Transverse colon (tissue), 4 donors: ENCODE measurements around the gene AIP. TPM values are rescaled to one million over a fixed set of nuclear protein-coding genes. Genes with fewer than 3 reads are reported as not detected.

Experiments
- DNase-seq: peaks from one replicate; pipeline ENCODE4 v3.0.0-alpha.2; 2019
- H3K27ac ChIP-seq, 4 donors: fragments of 200-600 bp; sonication (generic); 2 replicates each; pipeline ENCODE4 v1.5.1; 2016 to 2018; ENCODE audit warnings: inconsistent platforms in 4 of 4
- H3K27me3 ChIP-seq: fragments of 200-600 bp; sonication (generic); 2 replicates; pipeline ENCODE4 v1.5.1; 2017; ENCODE audit warnings: inconsistent platforms
- H3K36me3 ChIP-seq, 4 donors: fragments of 200-600 bp; sonication (generic); 2 replicates each; pipeline ENCODE4 v1.5.1; 2017 to 2019; ENCODE audit warnings: inconsistent platforms in 4 of 4
- H3K4me1 ChIP-seq, 4 donors: fragments of 200-600 bp; sonication (generic); 2 replicates each; pipeline ENCODE4 v1.5.1; 2017 to 2020; ENCODE audit warnings: inconsistent platforms in 4 of 4
- H3K4me3 ChIP-seq, 4 donors: fragments of 200-600 bp; sonication (generic); 1 replicate in 1 of 4; 2 replicates in 3 of 4; pipeline versions ENCODE4 v1.5.1 to v1.6.1; 2017 to 2019; ENCODE audit warnings: inconsistent platforms in 4 of 4
- H3K9me3 ChIP-seq, 2 donors: fragments of 200-600 bp; sonication (generic); 2 replicates each; pipeline ENCODE4 v1.5.1; 2017 to 2019; ENCODE audit warnings: inconsistent platforms in 2 of 2
- CTCF ChIP-seq, 5 experiments: fragments of 200-600 bp in 3 of 5; fragments of 450-650 bp in 2 of 5; sonication (generic) in 3 of 5; IDR thresholded peaks; 1 replicate in 2 of 5; 2 replicates in 3 of 5; pipeline ENCODE4 v1.5.1; 2016 to 2017; ENCODE audit warnings: antibody characterized with exemption in 5 of 5, inconsistent platforms in 3 of 5, mild to moderate bottlenecking in 2 of 5, moderate library complexity in 1 of 5
- EP300 ChIP-seq: sonication (generic); formaldehyde crosslinking; IDR thresholded peaks from one replicate; pipeline ENCODE4 v1.6.1; 2017; ENCODE audit warnings: antibody characterized with exemption, low read depth
- POLR2A ChIP-seq: fragments of 450-650 bp; IDR thresholded peaks from one replicate; pipeline ENCODE4 v1.6.1; 2016; ENCODE audit warnings: antibody characterized with exemption, mild to moderate bottlenecking, moderate library complexity
- POLR2AphosphoS5 ChIP-seq, 3 donors: sonication (generic); formaldehyde crosslinking; IDR thresholded peaks; one replicate each; pipeline ENCODE4 v1.6.1; 2016; ENCODE audit warnings: antibody characterized with exemption in 3 of 3
- WGBS, 2 donors: methylation state at CpG; one replicate each; pipeline ENCODE4 v1.1.5; 2018; ENCODE audit warnings: low coverage in 1 of 2; 5-methylcytosine and 5-hydroxymethylcytosine counted together
- in situ Hi-C, 4 donors: fragments of 200-750 bp; cut with MboI; loops; one replicate each; pipeline versions ENCODE4 v1.15.0 to v1.15.1; 2017; ENCODE audit warnings: low sequenced_read_pairs in 3 of 4, low pct_ligation_motif_present in 1 of 4, low pct_unique_long_range_greater_than_20kb in 1 of 4
- intact Hi-C: fragments of 100-400 bp; cut with DNase I; formaldehyde crosslinking; loops from one replicate; pipeline ENCODE4 v1.15.1; 2023; ENCODE audit warnings: low total_unique reads
- total RNA-seq, 4 donors: library from RNA; depleted of rRNA; stranded (reverse); fragments of >200 nt; gene quantifications; one replicate each; pipeline ENCODE4 v1.1.0, GENCODE V29; 2016

Gene AIP
- total RNA-seq, 4 donors from 2014 or later = 32.9 to 71.5 (median 57.6) TPM

GRCh38 chr11:67458266-67458665 lies 24.6 kb upstream of the AIP start:
- DNase-seq = no peak

GRCh38 chr11:67463186-67463585 lies 19.6 kb upstream of the AIP start:
- Histone ChIP-seq H3K27ac (peak overlapping the region in 1 of 4 donors; percentile 96), H3K27me3 (no peaks in the 10 kb centered on the region), H3K36me3 (no peaks in the 10 kb centered on the region), H3K4me3 (no peak overlapping the region), H3K9me3 (no peaks in the 10 kb centered on the region), H3K4me1 (peaks cover 22 to 33% (median 27%) of the 10 kb centered on the region in 4 donors)
- intact Hi-C loops = no loop called here
- in situ Hi-C loops = no loop called here
- 83 to 89% methylated on average over 3 to 10 of the region's 10 CpGs for WGBS, 2 donors
- DNase-seq = no peak
- no peak for TF ChIP-seq POLR2A
- TF ChIP-seq POLR2AphosphoS5 (IDR thresholded peaks at IDR 0.05) = no peak
- TF ChIP-seq CTCF (IDR thresholded peaks at IDR 0.05) = no peak
- no peak for TF ChIP-seq EP300

More at GRCh38 chr11:67458266-67458665, 24.6 kb upstream of the AIP start:
- TF ChIP-seq POLR2AphosphoS5 (IDR thresholded peaks at IDR 0.05) (no peak), EP300 (no peak), CTCF (IDR thresholded peaks at IDR 0.05) (no peak), POLR2A (no peak)
- no peaks in the 10 kb centered on the region for H3K36me3 ChIP-seq
- no peaks in the 10 kb centered on the region for H3K4me1 ChIP-seq
- no peak overlapping the region for H3K27ac ChIP-seq
- in situ Hi-C loops (no loop called here), intact Hi-C loops (no loop called here)
- 86 to 88% methylated on average over 14 to 19 of the region's 19 CpGs for WGBS, 2 donors
- no peak overlapping the region for H3K4me3 ChIP-seq
- H3K9me3 ChIP-seq = no peaks in the 10 kb centered on the region
- no peaks in the 10 kb centered on the region for H3K27me3 ChIP-seq

GRCh38 chr11:67463680-67464410 lies 19.0 kb upstream of the AIP start:
- intact Hi-C loops (no loop called here), in situ Hi-C loops (no loop called here)
- Histone ChIP-seq H3K36me3 (no peaks in the 10 kb centered on the region), H3K4me3 (peak overlapping the region; percentile 31 to 58 (median 53)), H3K27me3 (no peaks in the 10 kb centered on the region), H3K27ac (peak overlapping the region; percentile 92 to 96 (median 94)), H3K4me1 (peaks cover 22 to 36% (median 30%) of the 10 kb centered on the region in 4 donors), H3K9me3 (no peaks in the 10 kb centered on the region)
- peak; percentile 6 for TF ChIP-seq POLR2A
- TF ChIP-seq EP300 = no peak
- no peak for TF ChIP-seq CTCF (IDR thresholded peaks at IDR 0.05)
- TF ChIP-seq POLR2AphosphoS5 (IDR thresholded peaks at IDR 0.05) = peak in 1 of 3 donors; percentile 34
- 82% methylated on average over 18 of the region's 20 CpGs; no CpG with 5 or more reads in 1 of the 2 donors for WGBS, 2 donors
- DNase-seq = peak; percentile 69

- no peaks in the 10 kb centered on the region for H3K9me3 ChIP-seq
- DNase-seq = peak; percentile 96
- peaks cover 22 to 38% (median 32%) of the 10 kb centered on the region in 4 donors for H3K4me1 ChIP-seq
- whole genome bisulfite sequencing, 2 donors = 19% methylated on average over 36 of the region's 56 CpGs; no CpG with 5 or more reads in 1 of the 2 donors
- no peaks in the 10 kb centered on the region for H3K36me3 ChIP-seq
- TF ChIP-seq CTCF (IDR thresholded peaks at IDR 0.05) = no peak
- peak; percentile 92 for TF ChIP-seq POLR2A
- no peak for TF ChIP-seq EP300
- TF ChIP-seq POLR2AphosphoS5 (IDR thresholded peaks at IDR 0.05) = peak; percentile 89 to 93 (median 90)
- in situ Hi-C loops (no loop called here), intact Hi-C loops (no loop called here)
- H3K27ac ChIP-seq = peak overlapping the region; percentile 92 to 96 (median 94)
- no peaks in the 10 kb centered on the region for H3K27me3 ChIP-seq
- H3K4me3 ChIP-seq = peak overlapping the region; percentile 35 to 58 (median 53)
Measured at GRCh38 chr11:67464411-67465188, 18.2 kb upstream of the AIP start.
